Measurements from ENCODE around the gene SLC40A1.

Gene SLC40A1

DNA sequence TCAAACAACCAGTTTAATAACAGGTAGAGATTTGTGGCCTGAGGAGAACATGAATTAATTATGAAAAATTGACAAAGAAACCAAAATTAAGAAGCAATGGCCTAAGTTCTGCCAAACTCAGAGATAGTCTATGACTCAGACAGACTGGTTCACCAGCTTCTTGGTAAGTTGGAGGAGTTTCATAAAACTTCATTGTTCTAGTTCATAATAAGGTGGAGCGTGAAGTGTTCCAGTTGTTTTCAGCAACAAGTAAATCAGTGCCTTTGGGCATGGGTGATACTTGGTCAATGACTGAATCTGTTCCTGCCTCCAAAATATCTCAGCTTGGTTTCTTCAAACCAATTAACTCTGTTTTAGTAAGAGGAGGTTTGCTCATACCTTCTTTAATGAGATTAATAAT is 40.0 kb downstream of the SLC40A1 start:
- no peak for DNase-seq (ENCODE audit: low read depth)

DNA sequence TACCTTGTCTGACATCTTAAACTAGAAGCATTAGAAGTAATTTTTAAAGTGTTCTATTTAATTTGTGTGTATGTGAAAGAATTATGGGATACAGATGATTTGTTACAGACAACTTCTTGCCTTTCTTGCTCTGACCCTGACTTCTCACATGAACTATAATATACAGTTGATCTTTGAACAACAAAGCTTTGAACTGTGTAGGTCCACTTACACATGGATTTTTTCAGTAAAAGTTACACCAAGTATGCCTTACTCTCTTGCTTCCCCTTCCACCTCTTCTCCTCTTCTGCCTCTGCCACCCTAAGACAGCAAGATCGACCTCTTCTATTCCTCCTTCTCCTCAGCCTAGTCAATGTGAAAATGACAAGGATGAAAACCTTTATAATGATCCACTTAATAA is 42.2 kb downstream of the SLC40A1 start:
- no peak for DNase-seq (ENCODE audit: low read depth)

DNA sequence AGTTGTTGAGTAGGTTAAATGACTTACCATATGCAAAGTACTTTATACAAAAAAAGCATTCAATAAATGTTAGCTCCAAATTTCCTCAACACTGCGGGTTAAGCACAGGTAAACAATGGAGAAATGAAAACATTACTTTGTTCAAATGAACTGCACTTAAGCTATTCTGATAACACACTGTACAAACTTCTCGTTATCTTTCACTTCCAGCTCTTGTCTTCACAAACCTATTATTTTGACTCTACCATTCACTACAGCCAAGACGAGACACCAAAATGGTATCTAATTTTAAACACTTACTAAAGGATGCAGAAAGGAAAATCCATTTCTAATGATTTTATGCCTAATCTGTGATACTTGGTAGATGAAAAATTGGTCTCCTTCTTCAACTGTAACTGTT is 43.8 kb downstream of the SLC40A1 start:
- DNase-seq (ENCODE audit: low read depth) = no peak

DNA sequence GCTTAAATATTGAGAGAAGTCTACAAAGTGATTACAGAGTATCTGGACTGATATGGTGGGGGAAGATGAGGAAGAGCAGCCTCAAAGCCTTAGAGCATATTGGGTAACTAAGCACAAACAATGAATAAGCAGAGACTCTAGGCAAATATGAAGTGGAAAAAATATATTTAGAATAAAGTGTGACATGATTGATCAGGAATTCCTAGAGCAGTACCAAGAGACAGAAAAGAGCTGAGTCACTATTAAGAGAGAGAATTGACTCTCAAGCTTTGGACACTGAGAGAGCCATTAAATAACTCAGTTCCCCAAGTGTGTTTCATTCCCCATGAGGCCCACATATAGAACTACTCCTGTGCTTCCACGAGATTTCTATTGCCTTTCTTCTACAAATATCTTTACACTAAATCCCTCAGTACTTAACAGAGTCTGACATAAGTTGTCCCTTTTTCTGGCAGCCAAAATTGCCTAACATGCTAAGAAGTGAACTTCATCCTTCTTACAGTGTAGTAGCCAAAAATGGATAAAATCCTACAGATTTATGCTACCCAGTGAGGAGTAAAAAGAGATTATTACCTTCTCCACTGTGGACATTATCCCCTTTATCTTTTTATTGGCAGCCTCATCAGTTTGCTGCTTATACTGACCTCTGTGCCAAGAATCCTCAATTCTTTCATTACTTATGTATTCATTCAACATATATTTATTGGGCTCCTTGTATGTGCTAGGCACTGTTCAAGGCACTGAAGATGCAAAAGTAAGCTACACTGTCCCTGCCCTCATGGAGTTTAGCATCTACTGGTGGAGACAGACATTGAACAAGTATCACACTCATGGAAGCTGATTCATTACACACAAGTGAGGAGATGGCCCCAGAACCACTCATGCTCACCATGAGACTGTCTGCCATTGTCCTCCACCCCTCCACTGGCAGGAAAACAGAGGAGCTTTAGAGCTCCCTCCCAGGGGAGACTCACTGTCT is 45.4 kb downstream of the SLC40A1 start:
- DNase-seq (ENCODE audit: low read depth) = no peak

DNA sequence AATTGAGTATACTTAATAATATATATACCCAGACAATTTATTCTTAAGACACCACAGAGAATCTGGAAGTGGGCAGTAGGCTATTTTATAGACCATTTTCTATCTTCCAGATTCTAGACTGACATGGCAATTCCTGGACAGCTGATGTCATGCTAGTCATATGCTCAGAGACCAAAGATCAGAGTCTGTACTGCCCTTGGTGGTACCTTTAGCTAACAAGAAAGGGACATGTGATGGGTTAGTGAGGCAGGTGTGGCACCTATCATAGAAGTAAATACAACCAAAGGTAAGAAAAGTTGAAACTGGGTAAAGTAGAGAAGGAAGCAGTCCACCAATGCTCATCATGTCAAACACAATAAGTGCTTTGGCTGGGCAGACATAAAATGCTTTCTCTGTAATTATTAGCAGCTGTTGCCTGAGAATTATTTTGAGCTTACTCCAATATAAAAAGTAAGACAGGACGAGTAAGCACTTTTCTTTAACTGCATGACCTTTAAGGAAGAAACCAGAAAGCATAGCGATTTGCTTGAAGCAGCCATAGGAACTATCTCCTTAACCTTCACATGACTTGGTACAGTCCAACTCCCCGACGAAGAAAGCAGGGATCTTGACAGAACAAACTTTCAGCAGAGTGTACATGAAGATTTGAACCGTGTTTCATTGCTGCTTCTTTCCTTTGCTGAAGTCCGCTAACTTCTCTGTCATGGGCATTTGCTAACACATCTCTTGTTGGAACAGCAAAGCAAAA is 47.1 kb downstream of the SLC40A1 start:
- no peak for DNase-seq (ENCODE audit: low read depth)

DNA sequence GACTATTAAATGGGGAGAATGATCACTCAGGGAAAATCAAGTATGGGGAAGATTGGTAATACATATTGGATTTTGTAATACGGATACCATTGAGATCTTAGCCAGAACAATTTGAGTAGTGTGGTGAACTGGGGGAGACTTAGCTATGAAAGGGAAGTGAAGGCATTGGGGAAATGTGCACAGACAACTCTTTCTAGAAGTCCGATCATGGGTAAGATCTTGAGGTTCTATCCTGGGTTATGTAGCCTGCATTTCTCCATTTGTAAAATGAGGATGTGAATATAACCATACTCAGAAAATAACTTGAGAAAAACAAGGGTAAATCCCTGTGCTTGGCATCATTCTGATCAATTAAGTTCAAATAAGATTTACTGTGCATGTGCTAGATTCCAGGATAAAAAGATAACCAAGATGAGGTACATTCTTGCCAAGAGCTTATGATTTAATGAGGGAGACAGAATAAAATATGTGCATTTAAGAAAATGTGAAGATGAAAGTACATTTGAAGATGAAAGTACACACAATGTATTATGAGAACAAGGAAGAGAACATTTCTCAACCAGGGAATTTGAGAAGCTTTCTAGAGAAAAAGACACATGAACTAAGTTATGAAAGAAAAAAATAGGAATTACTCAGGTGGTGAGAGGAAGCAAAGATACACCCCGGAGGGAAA is 49.5 kb downstream of the SLC40A1 start:
- no peak for DNase-seq (ENCODE audit: low read depth)

DNA sequence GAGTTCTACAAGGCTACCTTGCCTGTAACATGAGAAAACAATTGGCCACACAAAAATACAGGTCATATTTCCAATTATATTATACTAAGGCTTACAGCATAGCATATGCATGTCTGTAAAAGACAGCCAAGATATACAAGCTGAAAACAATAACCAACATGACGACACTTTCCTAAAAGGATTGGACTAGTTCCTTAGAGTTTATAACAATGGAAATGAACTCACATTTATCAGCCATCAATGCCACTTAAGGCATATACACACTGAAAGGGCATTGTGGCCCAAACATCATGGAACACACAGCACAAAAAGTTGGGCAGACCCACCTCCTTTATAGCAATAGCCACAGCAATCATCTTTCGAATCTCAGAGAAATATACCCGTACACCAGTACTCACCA is 52.0 kb downstream of the SLC40A1 start:
- no peak for DNase-seq (ENCODE audit: low read depth)

DNA sequence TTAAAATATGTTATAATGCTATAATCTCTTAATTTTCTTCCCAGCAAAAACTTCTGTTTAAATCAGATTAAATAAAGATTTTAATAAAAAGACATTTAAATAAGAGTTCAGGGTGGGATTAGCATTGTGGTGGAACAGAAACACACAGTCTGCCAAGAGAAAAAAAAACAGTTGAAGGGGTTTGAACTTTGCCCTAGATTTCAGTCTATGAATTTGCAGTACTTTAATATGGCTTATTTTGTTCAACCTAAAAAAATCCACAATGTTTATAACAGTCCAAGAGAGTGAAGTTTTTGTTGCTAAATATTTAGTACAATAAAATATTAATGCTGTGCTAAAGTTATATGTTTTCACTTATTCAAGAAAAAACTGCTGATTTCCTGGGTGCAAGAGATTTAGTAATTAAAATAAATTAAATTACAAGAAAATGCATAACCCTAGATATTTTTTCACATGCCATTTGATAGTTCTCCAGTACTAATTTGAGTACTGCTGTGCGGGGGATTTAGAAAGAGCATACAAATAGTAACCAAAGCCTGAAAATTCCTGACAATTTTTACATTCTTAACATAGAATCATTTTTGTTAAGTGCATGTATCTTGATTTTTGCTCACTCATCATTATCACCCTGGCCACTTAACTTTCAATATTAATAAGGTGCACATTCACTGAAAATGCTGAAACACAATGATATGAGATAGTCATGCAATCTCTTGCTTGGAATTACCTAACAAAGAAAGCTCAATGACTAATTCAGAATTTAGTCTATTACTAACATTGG is 52.6 kb downstream of the SLC40A1 start:
- no peak for DNase-seq (ENCODE audit: low read depth)

DNA sequence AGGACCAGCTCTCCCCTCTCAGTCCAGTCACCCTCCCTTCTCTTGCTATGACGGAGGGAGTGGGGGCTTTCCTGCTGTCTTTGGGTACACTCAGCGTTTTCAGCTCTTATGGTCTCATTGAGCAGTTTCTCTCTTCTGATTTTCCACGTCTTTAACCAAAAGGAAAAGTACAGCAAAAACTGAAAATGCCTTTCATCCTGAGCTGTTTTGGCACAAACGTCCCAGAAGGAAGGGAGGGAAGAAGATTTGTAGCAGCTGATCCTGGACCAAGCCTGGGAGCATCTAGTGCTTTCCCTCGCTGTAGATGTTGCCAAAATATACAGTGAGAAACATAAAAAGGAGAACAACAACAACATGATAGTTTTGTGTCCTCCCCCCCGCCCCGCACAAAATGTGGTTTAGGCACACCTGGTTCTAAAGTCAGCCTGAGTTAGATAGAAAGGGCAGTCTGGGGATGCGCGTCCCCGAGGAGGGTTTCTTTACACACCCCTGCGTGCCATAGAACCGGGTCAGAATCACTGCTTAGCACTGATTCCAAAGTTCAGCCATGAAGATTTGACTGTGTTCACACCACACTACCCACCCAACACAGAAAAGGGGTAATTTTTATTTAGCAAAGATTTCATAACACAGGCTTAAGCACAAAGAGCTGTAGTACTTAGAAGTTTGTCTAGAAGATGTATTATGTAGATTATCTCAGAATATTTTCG is 53.4 kb downstream of the SLC40A1 start:
- DNase-seq (ENCODE audit: low read depth) = no peak

DNA sequence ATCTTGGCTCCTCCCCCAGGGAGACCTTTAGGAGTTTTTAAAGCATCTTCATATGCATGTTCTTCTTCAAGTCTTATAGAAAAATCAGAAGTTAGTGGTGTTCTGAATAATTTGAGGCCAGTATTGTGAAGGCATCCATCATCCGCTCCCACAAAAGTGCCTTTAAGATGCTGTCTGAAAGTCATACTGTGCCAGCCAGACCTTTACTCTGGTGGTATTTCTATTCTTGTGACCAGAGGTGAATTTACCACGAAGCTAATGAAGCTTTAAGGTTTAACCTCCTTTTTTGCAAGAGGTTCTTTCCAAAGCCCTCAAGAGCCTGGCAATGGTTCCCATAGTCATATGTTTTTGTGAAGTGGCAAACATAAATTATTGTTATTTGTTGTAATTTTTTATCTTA is 54.3 kb downstream of the SLC40A1 start:
- no peak for DNase-seq (ENCODE audit: low read depth)

DNA sequence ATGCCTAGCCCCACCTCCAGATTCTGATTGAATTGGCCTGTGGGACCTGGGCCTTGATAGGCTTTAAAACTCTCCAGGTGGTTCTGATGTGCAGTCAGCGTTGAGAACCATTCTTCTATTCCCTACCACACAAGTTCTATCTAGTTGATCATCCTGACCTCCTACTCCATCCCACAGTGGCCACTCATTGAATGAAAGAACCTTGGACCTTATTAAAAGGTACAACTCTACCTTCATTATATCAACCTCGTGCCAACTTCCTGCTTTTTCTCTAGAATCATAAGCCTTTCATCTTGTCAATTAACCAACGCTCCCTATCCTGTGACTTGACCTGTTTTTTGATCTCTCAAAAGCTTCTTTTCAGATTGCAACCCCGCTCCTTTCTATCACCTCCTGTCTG is 55.8 kb downstream of the SLC40A1 start:
- no peak for DNase-seq (ENCODE audit: low read depth)

DNA sequence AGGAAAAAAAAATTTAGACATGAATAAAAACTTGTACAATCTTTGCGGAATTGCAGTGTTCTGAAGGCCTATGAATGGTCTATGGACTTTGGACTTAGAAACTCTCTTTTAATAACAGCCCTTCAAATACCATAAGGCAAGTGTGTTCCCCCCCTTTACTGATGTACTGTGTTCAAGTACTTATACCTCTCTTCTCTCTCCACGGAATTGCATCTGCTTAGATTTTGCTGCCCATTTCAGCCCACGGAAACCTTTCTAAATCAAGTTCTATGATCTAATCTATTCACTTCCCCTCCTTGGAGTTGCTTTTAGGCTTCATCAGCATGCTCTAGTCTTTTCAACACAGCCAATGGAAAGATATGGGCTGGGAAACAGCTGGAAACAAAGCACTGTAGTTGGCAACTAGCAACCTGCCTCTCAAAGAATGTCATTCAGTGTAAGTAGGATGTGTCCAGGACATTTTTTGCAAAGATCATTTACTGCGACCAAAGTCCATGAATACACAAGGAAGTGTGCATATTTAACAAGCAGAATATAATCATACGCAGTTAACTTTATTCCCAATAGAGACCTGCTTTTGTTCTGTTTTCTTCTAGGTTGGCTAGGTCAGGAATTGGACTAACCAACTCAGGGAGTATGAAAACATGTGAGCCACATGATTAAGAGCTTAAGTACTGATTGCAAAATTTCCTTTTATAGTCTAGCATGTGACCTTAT is 58.0 kb downstream of the SLC40A1 start:
- DNase-seq (ENCODE audit: low read depth) = no peak

DNA sequence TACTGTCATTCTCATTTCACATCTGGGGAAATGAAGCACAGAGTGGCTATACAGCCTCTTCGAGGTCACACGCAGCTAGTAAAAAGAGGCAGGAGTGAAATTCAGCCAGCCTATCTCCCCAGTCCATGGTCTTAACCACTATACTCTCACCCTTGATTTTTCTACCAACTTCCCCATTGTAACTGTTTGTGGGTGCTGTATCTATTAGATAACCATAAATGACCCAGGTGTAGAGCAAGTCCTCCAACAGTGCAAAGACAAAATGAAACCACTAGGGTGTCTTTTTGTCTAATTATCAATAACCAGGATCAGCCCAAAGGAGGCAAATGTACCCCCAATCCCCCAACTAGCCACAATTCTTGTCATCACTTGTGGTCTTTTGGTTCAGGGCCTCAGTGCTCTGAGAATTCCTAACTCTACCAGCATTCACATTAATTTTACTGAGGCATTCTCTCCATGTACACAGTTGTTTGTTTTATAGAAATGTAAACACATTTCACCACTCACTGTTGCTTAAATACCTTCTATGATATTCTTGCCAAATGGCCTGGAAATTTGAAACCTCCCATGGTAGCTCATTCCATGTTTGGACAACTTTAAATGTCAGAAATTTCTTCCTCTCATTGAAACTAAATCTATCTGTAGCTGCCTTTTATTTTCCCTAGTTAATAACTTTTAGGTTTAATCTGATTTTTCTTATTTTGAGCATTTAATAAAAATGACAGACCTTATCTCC is 58.7 kb downstream of the SLC40A1 start:
- DNase-seq (ENCODE audit: low read depth) = no peak

DNA sequence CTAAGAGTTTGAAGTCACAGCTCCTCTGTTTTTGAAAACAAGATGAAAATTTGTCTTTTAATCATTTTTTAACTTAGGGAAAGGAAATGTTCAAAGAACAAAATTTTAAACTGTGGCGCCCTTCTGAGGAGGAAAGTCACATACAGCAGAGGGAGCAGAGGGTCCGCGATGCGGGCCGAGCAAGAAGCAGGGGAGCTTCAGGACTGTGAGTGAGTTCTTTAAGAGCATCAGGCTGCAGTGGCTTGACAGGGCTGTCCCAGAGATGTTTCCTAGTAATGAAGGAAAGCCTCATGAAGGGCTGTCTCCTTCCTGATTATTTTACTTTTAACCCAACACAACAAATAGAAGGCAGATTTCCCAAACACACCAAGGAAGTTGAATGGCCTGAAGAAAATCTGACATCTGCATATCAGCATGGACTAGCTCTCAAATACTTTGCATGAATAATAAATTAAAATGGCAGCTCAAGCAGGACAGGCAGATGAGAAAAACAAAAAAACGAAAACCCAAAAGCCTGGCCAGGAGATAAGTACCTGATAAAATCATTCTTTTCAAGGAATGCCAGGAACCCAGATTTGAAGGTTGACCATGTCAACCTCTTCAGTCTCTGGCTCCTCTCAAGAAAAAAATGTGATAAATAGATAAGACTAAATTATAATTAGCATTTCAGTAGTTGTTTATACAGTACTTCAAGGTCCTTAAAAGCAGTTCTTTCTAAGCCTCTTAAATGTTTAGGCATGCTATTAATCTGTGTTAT is 60.8 kb downstream of the SLC40A1 start:
- DNase-seq (ENCODE audit: low read depth) = no peak

DNA sequence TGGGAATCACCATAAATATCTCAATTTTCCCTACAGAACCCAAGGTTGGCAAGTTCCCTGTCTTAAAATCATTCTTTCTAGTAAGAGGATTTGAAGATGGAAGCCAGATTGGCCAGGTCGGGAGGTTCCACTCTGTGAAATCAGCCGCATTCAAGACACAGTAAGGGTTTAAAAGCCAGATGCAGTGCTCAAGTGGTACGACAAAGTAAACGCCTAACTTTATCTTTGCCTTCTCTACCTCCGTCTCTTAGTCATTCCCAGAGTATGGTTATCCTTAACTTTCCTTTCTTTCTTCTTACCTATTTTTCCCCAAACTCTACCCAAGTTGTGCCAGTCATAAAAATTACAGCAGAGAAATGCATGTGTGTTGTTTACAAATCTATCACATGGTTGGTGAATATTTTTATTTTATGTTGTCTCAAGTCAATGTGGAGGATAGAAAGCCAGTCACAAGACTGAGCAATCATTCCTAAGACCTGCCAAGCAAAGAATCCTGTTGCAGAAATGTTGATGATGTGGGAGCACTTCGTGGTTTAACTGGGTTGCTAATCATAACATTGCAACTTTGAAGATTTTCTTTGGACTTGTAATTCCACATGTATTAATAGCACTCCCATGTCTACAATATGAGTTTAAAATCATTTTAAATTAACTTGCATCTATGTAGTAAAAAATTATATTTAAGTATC is 62.6 kb downstream of the SLC40A1 start:
- DNase-seq (ENCODE audit: low read depth) = no peak

DNA sequence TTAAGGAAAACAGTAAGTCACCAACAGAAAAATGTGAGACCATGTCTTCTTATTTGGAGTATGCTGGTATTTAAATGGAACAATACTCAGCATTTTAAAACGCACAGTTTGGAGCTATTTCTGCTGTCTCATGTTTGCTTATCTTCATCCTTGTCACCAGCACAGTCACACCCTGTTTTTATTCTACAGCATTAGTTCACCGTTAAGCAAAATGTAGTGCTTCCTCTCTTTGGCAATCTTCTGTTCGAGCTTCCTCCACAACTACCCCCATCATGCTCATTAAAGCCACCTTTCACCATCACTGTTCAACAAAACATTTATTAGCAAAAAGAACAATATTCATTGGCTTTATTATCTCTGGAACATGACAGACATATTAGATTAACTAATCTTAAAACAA is 64.0 kb downstream of the SLC40A1 start:
- no peak for DNase-seq (ENCODE audit: low read depth)

DNA sequence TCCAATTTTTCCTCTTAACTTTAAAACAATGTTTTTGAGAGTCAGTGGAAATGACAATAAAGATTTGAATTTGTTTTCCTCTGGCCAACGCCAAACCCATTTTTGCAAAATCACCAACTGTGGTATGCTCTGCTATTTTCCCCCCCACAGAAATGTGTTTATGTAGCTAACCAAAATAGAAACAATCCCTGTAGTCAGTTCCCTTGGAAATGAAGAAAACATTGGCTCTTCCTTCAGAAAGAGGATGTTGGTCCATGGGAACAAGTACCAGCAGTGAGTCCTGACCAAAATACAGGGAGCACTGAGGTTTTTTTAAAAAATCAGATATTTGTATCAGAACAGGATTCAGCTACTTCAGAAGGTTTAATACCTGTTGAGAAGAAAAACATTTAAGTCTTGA is 65.3 kb downstream of the SLC40A1 start:
- no peak for DNase-seq (ENCODE audit: low read depth)

DNA sequence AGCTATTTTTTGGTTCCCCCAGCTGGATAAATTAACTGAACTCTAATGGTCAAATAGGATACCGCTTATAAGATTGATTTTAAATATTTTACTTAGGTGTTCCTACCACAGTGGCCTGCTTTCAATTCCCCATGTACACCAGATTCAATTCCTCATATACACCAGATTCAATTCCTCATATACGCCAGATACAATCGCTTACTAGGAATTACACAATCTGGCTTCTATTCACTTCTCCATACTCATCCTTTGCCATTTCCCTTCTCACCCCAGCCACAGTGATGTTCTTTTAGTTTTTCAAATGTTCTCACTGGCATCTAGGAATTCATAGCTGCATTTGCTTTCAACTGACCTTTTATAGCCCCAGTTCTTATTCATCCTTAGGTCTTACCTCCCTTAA is 66.5 kb downstream of the SLC40A1 start:
- no peak for DNase-seq (ENCODE audit: low read depth)

DNA sequence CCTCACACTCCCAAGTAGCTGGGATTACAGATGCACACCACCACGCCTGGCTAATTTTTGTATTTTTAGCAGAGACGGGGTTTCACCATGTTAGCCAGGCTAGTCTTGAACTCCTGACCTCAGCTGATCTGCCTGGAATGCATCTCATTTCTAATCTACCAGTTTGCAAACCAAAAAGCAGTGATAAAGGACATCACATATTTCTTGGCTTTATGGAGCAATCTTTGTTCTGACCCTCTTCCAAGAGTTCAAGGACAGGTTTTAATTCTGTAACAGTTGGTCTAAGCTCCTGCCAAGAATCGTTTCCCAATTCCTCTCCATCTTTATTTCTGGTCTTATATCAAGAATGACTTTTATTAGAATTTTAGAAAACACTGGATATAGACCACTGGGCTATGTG is 67.7 kb downstream of the SLC40A1 start:
- no peak for DNase-seq (ENCODE audit: low read depth)
